NAMALWA (cell line): ENCODE results near the gene DNM2.
"Not testable (repeated sequence)": the region's sequence is repeated elsewhere in the genome, so short reads cannot be mapped to it uniquely, and the experiment has no call there.

Experiments
- DNase-seq: peaks from one replicate; pipeline ENCODE4 v3.0.0-alpha.2; 2015; ENCODE audit warnings: low spot score

DNM2 gene

DNA sequence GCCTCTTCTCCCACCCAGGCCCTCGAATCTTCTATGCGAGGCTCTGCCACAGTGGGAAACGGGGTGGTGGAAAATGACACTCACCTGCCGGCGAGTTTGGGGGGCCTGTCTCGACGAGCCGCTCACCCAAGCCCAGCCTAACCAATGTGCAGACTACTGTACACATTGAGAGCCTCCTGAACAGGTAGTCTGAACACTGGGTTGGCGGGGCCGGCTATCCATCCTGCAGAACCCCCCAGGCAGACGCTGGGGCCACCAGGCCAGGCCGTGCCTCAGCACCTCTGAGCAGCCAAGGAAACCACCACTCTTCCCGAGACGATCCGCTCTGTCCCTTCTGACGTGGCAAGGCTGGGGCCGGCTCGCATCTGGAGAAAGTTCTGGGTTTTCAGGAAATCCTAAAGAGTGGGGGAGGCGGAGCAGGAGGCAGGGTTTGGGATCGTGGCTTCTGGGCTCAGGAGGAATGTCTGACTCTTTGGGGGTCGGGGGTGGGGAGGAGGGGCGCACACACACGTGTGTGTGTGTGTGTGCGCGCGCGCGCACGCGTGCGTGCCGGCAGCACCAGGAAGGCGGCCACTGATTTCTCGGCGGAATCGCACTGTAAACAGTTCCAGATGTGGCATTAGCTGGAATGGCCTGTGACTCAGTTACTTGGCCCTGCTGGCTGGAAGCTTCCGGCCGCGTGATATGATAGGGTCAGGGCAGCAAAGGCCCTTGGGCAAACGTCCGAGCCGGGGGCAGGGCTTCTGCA is 99.6 kb downstream of the DNM2 start:
- no peak for DNase-seq

DNA sequence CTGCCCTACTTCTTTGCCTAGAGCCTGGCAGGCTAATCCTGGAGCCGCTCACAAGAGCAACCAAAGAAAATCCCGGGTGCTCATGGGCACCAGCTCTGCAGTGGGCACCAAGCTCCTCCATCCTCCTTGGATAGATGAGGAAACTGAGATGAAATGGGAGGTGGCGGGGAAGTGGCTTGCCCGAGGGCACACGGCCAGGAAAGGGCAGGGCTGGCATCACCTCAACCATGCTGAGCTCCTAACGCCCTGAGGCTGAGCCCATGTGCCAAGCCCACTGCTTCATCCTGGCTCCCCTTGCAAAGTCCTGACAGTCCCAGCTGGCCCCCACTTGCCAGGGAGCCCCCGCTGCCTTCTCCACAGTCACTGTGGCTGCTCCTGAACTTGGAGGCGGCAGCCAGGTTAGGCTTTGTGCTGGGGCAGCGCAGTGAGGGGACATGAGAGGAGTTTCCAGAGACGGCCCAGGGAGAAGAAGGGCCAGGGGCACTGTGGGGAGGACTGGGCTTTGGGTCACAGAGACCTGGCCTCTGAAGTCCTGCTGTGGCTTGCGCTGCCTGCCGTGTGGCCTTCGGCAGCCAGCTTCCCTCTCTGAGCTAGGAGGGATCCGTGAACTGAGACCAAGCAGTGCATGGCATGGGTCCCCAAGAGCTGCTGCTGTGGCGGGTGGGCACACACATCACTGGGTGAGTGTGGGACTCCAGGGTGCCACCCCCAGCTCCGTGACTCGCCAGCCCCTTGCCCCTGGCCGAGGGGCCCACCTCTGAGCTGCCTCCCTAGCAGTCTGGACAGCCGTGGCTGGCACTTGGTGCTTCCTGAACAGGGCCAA is 100.6 kb downstream of the DNM2 start:
- no peak for DNase-seq

DNA sequence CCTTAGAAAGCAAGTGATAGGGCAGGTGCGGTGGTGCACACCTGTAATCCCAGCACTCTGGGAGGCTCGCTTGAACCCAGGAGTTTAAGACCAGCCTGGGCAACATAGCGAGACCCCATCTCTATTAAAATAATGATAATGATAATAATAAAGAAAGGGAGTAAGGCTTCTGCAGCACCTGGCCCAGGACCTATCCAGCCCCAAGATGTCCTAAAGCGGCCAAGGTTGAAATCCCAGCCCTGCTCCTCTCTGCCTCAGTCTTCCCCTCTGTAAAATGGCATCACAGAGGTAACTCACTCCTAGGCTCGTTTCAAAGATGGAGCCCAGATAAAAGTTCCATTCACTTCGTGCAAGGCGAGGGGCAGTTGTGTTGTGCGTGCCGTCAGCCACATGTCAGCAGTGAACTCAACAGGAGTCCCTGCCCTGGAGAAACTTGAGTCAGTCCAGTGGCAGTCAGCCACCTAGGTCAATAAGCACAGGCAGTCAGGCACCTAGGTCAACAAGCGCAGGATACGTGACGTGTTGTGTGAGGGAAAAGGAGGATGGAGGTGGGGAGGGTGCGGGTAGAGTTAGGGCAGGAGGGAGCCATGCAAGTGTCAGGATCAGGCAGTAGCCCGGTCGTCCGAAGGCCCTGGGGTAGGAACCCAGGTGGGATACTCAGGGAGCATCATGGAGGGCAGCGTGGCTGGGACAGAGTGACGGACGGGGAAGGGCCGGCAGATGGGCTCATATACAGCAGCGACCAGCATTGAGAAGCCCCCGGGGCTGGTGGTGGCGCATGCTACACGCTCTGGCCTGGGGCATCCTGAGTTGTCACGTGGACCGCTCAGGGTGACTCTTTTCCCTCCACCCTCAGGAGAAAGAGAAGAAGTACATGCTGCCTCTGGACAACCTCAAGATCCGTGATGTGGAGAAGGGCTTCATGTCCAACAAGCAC is 101.5 kb downstream of the DNM2 start:
- DNase-seq: no peak

DNA sequence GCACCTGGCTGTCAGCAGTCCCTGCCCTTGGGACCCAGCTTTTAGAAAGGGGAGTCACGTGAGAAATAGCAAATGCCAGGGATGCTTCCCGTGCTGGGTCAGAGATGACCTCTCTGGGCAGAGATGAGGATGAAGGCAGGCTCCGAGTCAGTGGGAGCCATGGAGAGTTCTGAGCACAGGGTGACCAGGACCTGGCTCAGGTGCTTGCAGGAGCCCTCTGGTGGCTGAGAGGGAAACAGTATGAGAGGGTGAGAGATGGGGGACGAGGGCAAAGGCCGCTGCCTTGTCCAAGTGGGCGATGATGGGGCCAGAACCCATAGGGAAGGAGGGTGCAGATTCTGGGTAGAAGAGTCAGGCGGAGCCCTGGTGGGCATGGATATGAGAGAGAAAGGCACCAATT is 102.3 kb downstream of the DNM2 start:
- peak; percentile 35 for DNase-seq

DNA sequence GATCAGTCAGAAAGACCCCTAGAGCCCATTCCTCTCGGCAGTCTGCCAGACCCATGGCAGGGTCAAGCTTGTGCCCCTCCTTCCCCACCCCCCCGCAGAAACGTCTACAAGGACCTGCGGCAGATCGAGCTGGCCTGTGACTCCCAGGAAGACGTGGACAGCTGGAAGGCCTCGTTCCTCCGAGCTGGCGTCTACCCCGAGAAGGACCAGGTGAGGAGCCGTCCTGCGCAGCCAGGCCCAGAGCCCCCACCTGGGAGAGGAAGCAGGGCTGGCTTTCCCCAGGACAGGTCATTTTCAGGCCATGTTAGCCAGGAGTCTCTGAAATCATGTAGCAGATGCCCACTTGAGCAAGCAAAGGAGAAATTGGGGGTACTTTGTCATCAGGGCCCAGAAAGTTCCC is 105.8 kb downstream of the DNM2 start:
- DNase-seq: no peak

DNA sequence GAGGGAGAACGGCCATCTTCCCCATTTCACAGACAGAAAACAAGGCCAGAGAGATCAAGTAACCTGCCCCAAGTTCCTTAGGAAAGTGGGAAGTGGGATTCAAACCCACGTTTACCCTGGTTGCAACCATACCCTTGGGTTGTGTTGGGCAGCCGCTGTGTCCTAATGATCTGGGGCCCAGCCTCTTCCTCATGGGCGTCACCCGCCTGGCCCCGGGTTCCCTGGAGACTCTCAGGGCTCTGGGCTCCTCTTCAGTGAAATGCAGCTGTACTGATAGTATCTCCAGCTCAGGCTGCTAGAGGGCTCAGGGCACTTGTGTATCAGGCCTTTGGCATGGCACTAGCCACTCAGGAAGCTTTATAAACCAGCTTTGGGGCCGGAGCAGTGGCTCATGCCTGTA is 108.4 kb downstream of the DNM2 start:
- no peak for DNase-seq

DNA sequence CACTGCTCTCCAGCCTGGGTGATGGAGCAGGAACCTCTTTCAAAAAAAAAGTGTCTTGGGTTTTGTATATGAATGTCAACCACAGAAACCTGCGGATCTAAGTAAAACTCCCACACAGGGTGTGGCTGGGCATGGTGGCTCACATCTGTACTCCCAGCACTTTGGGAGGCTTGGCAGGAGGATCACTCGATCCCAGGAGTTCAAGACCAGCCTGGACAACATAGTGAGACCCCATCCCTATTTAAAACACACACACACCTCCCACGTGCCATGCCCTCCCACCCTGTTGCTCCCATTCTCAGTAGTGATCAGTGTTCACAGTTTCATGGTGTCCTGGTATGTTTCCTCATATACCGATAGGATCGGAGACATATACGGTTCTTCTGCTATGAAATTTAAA is 109.0 kb downstream of the DNM2 start:
- DNase-seq: no peak

DNA sequence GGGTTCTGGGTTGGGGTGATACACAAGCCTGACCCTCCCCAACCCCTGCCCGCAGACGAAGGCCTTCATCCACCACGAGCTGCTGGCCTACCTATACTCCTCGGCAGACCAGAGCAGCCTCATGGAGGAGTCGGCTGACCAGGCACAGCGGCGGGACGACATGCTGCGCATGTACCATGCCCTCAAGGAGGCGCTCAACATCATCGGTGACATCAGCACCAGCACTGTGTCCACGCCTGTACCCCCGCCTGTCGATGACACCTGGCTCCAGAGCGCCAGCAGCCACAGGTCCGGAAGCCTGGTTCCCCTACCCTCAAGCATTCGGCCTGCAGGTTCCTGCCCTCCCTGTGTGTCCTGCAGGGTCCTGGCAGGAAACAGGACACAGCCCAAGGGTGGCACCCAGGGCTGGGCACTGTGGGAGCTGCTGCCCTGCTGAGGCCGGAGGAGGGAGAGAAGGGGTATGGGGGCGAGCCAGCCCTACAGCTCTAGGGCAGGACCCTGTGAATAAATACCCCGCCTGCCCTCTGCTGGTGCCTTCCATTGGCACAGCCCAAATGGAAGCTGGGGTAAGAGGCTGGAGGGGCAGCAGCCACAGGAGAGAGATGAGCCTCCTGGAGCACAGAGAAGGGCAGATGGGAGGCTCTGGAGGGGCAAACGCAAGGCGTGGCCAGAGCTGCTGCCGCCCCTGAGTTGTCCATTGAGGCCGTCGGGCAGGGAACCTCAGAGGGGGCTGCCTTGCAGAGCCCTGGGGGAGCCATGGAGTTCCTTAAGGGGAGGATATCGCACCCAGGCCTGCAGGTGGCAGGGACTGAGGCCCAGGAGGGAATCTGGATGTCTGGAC is 111.3 kb downstream of the DNM2 start:
- DNase-seq: peak; percentile 55

DNA sequence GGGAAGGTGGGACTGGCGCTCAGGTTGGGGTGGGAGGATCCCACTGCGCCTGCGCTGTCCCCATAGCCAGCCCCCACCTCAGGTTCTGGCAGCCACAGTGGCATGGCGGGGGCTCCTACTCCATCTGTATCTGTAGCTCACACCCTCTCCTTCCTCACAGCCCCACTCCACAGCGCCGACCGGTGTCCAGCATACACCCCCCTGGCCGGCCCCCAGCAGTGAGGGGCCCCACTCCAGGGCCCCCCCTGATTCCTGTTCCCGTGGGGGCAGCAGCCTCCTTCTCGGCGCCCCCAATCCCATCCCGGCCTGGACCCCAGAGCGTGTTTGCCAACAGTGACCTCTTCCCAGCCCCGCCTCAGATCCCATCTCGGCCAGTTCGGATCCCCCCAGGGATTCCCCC is 112.1 kb downstream of the DNM2 start:
- DNase-seq: no peak

DNA sequence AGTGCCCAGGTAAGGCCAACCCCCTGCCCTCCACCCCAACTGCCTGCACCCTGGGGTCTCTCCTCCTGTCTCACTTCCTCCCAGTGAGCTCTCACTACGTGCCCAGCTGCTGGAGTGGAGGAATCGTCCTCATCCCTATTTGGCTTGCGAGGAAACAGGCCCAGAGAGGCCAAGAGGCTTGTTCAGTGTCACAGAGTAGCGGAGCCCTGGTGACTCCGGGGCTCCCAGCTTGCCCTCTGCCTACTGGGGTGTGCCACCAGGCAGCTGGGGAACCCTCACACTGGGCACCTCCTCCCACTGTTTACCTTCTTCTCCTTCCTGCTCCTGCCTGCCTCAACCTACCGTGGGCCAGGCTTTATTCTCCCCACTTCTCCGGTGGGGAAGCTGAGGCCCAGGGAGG is 112.5 kb downstream of the DNM2 start:
- no peak for DNase-seq

DNA sequence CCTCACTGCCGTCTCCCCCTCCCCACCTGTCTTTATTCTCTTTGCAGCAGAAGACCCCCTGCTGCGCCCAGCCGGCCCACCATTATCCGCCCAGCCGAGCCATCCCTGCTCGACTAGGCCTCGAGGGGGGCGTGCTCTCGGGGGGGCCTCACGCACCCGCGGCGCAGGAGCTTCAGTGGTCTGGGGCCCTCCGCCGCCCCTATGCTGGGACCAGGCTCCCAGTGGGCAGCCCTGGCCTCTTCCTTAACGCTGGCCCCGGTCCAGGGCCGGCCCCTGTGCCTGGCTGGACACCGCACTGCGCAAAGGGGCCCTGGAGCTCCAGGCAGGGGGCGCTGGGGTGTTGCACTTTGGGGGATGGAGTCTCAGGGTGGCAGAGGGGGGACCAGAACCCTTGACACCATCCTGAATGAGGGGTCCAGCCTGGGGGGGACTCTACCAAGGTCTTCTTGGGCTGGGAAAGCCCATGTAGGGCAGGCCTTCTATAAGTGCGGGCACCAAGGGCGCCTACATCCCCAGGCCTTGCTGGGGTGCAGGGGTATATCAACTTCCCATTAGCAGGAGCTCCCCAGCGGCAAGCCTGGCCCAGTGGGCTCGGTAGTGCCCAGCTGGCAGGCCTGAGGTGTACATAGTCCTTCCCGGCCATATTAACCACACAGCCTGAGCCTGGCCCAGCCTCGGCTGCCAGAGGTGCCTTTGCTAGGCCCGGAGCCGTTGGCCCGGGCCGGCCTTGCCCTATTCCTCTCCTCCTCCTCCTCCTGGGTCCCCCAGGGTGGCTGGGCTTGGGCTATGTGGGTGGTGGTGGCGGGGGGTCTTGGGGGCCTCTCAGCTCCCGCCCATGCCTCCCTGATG is 113.3 kb downstream of the DNM2 start:
- no peak for DNase-seq

DNA sequence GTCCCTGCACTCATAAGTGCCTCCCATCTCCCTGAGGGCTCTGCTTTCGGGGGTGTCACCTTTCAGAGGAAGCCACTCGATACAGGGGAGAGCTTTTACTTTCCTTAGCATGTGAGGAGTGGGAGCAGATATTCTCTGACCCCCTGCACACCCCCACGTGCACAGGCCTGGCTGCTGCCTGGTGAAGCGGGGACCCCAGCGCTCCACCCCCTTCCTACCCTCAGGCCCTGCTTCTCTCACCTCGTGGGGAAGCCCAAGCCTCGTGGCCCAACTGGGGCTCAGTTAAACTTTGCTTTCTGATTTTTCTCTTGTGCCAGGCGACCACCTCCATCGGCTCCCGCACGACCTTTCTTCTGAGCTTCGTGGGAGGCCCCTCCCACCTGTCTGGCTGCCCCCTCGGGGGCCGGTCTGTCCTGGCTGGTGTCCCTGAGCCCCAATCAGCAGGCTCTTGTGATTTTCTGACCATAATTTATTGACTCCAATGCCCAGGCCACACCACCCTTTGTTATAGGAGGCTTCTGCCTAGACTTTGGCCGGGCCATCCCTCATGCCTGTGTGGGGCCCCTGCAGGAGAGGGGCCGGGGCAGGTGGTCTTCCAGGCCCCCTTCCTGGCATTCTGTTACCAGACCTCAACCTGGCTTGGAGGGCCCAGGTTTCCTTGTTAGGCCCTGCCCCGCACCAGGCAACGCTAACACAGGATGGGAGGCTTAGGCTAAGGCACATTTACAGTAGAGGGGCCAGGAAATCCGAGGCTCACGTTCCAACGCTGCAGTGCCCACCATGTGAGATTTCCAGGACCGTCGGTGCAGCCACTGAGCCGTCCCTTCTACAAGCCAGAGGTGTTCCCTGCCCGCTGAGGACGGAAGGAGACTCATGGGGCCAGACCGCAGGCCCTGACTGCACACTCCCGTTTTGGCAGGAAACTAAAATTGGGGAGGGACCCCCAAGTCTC is 114.4 kb downstream of the DNM2 start:
- no peak for DNase-seq

DNA sequence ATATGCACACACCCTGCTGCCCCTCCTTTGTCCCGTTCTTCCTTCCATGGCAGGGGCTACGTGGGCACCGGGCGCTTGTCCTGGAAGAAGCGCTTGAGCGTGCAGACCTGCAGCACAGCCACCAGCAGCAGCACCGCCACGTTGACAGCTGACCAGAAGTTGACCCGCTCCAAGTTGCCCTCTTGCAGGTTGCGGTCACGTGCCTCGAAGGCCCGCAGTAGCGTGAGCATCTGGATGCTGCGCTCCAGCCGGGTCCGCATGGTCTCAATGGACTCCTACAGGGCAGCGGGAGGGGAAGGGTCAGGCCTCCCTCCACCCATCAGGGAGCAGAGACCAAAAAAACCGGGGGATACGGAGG is 115.0 kb downstream of the DNM2 start:
- DNase-seq: no peak

DNA sequence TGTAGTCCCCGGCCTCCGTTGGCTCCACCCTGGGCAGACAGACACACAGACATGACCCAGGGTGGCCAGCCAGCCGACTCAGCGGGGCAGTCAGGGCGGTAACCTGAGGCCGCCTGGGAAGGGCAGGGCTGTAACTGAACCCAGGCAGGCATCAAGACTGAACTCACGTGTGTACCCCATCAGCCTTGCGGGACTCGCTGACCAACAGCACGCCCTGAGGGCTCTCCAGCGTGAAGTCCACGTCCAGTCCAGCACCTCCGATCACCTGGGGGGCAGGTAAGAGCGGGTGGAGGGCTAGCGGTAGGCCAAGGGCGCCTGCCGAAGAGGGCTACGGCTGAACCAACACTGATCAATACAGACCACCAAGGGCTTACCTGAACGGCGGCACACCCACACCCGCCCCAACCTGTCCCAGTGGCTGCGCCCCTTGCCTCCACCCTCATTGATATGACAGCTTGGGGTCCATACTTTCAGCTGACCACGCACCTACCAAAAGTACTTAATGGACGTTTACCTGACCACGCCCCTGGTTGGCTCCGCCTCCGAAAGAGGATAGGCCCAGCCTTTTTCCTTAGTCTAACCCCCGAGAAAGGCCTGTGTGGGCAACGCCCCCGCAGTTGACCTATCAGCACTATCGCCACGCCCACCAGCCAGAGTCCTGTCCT is 117.3 kb downstream of the DNM2 start:
- no peak for DNase-seq

DNA sequence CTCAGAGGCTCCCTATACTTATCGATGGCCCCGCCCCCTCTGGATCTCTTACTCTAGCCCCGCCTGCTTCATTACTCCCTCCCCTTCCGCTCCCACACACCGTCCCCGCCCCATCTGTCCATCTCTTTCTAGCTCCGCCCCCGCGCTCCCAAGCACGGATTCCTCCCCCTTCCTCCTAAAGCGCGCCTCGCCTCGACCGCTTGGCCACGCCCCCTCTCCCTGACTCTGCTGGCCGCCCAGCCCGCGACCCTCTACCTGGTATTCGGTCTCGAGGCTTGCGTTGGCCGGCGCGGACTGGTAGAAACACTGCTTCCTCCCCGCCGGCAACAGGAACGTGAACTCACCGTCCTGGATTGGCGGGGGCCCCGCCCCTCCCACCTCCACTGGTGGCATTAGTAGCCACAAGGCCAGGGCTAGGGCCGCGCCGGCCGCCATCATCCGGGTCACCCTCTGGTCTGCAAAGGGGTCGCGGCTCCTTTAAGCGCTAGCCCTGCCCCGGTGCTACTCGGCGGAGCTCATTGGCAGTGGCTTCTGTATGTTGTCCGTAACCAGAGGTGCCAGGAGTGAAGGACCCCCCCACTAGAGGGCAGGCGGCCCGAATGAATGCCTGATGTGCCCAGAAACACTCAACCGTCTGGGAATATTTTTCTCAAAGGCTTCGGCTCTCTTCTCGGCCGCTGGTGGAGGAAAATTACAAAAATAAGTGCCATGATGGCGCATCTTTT is 118.0 kb downstream of the DNM2 start, which contains the start of gene TMED1:
TMED1 (minus strand) TSS at position 459 of the 725 bp plus-strand sequence; CDS start at position 438, 21 bp downstream.
- DNase-seq: peak; percentile 100

DNA sequence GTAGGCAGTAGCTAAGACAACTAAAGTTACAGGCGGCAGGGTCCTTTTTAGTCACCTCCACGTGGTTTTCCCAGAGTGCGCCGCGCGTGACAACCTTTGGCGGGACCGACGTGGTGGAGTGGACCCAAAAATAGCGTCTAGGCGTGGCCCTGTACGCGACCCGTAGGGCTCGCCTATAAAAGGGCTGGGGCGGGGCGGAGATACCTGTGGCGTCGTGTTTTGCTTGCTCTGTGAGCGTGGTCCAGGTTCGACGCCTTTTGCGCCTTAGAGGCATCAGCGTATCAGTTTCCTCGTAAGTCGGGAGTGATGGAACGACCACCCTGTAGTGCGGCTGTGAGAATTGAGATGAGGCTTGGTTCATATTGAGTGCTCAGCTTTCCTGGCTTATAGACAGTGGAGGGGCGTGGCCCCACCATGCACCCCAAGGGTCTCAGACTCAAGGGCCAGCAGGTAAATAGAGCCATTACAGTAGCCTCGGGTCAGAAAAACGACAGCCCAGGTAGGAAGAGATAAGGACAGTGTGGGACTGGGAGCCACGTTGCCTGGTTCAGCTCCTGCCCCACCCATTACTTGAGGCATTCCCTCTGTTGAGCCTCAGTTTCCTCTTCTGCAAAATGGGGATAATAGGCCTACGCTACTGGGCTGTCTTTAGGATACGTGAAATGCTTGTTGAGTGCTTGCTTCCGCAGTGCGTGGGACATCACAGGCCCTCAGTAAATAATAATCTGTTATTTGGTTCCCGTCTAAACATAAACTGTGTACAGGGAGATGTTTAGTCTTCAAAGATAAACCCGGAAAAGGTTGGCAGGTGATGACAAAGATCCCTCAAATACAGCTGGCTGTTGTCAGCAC is 118.8 kb downstream of the DNM2 start:
- DNase-seq: no peak

DNA sequence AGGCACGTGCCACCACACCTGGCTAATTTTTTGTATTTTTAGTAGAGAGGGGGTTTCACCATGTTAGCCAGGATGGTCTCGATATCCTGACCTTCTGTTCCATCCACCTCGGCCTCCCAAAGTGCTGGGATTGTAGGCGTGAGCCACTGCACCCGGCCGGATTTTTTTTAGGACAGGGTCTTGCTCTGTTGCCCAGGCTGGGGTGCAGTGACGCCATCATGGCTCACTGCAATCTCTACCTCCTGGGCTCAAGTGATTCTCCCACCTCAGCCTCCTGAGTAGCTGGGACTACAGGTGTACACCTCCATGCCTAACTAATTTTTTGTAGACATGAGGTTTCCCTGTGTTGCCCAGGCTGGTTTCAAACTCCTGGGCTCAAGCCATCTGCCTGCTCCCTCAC is 119.8 kb downstream of the DNM2 start:
- DNase-seq: not testable (repeated sequence)
